Posterior vena cava (tissue), 2 donors: ENCODE data around the gene CSK. TPM values are rescaled to one million over a fixed set of nuclear protein-coding genes. Genes with fewer than 3 reads are reported as not detected.
"Not testable (repeated sequence)": the region's sequence is repeated elsewhere in the genome, so short reads cannot be mapped to it uniquely, and the experiment has no call there.

Source experiments
- DNase-seq: peaks from one replicate; pipeline ENCODE4 v3.0.0-alpha.2; 2020; ENCODE audit warnings: low spot score
- intact Hi-C, 2 donors: fragments of 100-400 bp; cut with DNase I; formaldehyde crosslinking; loops; one replicate each; pipeline versions ENCODE4 v1.14.1 to v1.14.2; 2022 to 2023
- long read RNA-seq, 2 donors: library from polyadenylated mRNA; unstranded; transcript quantifications; one replicate each; pipeline ENCODE4 v2.0.0, GENCODE V29; 2020 to 2021
- total RNA-seq, 2 donors: library from RNA; stranded (reverse); fragmentation: NEBNext Ultra II Directional; extraction: Animal tissue kit (Norgen Biotek cat#: 25700); gene quantifications; one replicate each; pipeline ENCODE4 v1.2.1, GENCODE V29; 2021
- donor health status: DM: yes; HTN: yes; CAD: no.
- donor health status: DM: yes; HTN: yes; CAD: no.

The CSK gene
- 10 to 100 TPM; 29.6 to 31.8 TPM for total RNA-seq
- long read RNA-seq, donor 1, transcript CSK-201 (13 exons, 2,767 nt): major isoform, 6 of 15 reads
- long read RNA-seq, donor 1, partial matches to known transcripts: 8 of 15 reads
- long read RNA-seq, donor 1, other reads (novel, unspliced or antisense): 1 of 15 reads
- long read RNA-seq, donor 2, transcript CSK-201 (13 exons, 2,767 nt): major isoform, 7 of 30 reads
- long read RNA-seq, donor 2, transcript CSK-202 (14 exons, 1,900 nt): minor isoform, 6 of 30 reads
- long read RNA-seq, donor 2, partial matches to known transcripts: 12 of 30 reads
- long read RNA-seq, donor 2, other reads (novel, unspliced or antisense): 4 of 30 reads

DNA sequence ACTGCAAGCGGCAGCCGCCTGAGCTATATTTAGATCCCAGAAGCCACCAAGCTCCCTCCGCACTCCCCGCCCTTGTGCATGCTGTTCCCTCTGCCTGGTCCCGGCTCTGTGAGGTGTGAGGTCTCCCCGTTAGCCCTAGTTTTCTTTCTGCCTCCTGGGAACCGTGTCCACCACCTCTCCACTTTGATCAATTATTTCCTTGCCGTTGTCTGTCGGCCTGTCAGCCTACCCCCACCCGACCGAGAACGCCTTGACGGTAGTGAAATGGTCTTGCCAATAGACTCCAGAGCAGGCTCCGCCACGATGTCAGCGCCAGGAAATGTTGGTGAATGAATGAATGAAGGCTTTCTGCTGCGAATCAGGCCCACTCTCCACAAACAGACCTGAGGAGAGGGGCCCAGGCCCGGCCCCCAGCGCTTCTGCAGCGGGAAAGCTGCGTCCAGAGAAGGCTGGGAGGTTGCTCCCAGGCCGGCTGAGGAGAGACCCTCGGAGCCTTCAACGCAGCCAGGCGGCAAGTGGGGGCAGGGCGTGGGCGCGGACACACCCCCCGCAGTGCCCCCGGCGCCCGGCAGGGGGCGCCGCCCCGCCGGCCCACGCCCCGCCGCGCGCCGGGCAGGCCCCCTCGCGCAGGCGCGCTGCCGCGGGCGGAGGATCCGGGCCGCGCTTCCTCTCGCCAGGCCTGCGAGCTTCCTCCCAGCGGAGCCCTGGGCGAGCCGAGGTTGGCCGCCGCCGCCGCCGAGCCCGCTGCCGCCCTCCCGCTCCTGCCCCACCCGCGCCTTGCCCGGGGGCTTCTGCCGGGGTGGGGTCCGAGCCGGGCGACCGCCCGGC, at the start of gene CSK:
Gene CSK, plus strand, starts transcription at position 650 of the 828 bp plus-strand sequence. CDS start 16,218 bp downstream, outside the sequence.
- intact Hi-C loops: loop anchor here in 1 of 2 donors (5.0 kb wide), 1 partner anchor 61 kb away; the partner anchor contains the start of gene ULK3
- DNase-seq: peak; percentile 93

- intact Hi-C loops: no loop called here
- DNase-seq: no peak
Measured at GRCh38 chr15:74732846-74733245, 49.0 kb upstream of the CSK start.

DNA sequence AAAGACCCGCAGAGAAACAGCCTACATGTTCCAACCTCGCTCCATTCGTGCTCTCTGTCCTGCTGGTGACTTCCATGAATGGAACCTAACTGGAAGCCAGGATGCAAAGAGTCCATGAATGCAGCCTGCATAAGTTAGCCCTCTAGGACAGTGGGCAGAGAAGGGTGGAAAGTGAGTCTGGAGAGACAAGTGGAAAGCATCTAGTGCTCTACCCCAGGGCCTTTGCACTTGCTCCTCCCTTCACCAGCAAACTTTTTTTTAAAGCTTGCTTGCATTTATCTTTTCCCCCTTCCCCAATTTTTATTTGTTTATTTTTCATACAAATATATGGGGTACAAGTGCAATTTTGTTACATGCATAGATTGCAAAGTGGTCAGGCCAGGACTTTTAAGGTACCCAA, 48.6 kb upstream of the CSK start:
- intact Hi-C loops: no loop called here

GRCh38 chr15:74735305-74735704, 46.6 kb upstream of the CSK start:
- DNase-seq: no peak
- intact Hi-C loops: no loop called here

More for the DNA sequence above, 48.6 kb upstream of the CSK start:
- DNase-seq: peak; percentile 45

DNA sequence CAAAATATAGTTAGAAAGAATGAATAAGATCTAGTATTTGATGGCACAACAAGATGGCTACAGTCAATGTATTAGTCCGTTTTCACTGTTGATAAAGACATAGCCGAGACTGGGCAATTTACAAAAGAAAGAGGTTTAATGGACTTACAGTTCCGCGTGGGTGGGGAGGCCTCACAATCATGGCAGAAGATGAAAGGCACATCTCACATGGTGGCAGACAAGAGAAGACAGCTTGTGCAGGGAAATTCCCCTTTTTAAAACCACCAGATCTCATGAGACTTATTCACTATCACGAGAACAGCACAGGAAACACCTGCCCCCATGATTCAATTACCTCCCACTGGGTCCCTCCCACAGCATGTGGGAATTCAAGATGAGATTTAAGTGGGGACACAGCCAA, 43.6 kb upstream of the CSK start:
- intact Hi-C loops, DNase-seq: not testable (repeated sequence)

DNA sequence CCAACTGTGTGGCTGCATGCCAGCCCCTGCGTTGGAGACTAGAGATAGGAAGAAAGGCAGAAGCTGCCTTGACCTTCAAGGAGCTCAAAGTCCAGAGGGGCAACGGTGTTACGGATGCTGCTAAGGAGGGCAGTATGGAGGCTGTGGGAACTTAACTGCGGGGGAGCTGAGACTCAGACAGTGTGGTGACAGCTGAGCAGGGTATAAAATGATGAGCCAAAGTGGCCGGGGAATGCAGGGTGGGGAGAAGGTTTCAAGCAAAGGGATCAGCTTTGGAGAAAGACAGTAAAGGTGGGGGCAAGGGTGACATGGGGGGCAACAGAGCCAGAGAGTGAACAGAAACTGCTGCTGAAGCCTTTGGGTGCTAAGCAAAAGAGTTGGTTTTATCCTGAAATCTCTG, 39.5 kb upstream of the CSK start:
- DNase-seq: no peak
- intact Hi-C loops: no loop called here

GRCh38 chr15:74746389-74746788, 35.5 kb upstream of the CSK start:
- DNase-seq: no peak
- intact Hi-C loops: no loop called here

GRCh38 chr15:74748322-74748946, 33.4 kb upstream of the CSK start, which contains the start of gene CYP1A2:
TSS of gene CYP1A2 (plus strand) at chr15:74748845. CDS start at chr15:74749739, 894 bp downstream.
- DNase-seq: no peak
- intact Hi-C loops: no loop called here

DNA sequence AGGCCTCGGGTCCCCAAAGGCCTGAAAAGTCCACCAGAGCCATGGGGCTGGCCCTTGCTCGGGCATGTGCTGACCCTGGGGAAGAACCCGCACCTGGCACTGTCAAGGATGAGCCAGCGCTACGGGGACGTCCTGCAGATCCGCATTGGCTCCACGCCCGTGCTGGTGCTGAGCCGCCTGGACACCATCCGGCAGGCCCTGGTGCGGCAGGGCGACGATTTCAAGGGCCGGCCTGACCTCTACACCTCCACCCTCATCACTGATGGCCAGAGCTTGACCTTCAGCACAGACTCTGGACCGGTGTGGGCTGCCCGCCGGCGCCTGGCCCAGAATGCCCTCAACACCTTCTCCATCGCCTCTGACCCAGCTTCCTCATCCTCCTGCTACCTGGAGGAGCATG, 32.0 kb upstream of the CSK start:
- intact Hi-C loops: loop anchor here in 1 of 2 donors (5.0 kb wide), 1 partner anchor 113 kb away; no protein-coding TSS in a partner anchor
- DNase-seq: no peak

DNA sequence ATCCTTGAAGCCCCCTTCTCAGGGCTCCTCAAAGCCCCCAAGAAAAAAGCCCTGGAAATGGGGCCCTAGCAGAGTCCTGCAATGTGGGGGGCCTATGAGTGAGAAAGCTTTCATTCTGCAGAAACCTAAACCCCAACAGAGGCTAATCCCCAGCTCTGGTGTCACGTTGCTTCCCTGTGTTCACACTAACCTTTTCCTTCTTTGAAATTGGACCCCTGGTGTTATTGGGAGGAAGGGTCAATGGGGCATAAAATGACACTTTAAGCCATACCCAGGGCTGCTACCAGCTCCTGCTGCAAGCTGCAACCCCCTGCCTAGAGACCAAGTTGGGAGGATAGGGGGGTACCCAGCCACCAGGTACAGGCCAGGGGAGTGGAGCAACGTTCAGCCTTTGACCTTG, 31.1 kb upstream of the CSK start:
- no peak for DNase-seq
- intact Hi-C loops: loop anchor here in 1 of 2 donors (5.0 kb wide), 1 partner anchor 113 kb away; no protein-coding TSS in a partner anchor

- intact Hi-C loops: loop anchor here in 1 of 2 donors (5.0 kb wide), 1 partner anchor 115 kb away; no protein-coding TSS in a partner anchor
- DNase-seq: no peak
Measured at GRCh38 chr15:74752011-74752410, 29.9 kb upstream of the CSK start.

DNA sequence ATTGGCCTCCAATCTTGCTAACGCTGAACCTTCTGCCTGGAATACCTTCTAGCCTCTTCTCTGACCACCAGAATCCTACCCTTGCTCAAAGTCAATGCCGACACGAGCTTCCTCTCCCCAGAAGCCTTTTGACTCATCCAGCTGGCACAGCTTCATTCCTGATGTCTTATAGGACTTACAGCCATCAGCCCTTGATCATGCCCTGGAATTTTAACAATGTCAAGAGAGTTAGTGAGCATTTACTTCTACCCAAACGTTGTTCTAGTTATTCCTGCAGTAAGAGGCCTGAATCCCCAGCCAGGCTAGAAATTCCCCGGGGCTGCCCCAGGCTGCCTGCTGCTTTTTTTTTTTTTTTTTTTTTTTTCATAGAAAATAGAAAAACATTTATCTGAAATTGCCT, 29.3 kb upstream of the CSK start:
- no peak for DNase-seq
- intact Hi-C loops: loop anchor here in 1 of 2 donors (5.0 kb wide), 1 partner anchor 115 kb away; no protein-coding TSS in a partner anchor

DNA sequence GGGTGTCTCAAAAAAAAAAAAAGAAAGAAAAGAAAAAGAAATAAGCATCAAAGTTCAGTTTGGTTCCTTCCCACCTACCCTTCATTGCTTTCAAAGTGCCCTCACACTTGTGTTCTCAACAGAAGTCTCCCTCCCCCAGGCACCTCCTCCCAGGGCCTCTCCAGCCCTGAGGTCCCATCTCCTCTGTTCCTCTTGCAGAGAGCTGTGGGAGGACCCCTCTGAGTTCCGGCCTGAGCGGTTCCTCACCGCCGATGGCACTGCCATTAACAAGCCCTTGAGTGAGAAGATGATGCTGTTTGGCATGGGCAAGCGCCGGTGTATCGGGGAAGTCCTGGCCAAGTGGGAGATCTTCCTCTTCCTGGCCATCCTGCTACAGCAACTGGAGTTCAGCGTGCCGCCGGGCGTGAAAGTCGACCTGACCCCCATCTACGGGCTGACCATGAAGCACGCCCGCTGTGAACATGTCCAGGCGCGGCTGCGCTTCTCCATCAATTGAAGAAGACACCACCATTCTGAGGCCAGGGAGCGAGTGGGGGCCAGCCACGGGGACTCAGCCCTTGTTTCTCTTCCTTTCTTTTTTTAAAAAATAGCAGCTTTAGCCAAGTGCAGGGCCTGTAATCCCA, 27.2 kb upstream of the CSK start:
- no peak for DNase-seq
- intact Hi-C loops: loop anchor here in 1 of 2 donors (5.0 kb wide), 1 partner anchor 117 kb away; no protein-coding TSS in a partner anchor

DNA sequence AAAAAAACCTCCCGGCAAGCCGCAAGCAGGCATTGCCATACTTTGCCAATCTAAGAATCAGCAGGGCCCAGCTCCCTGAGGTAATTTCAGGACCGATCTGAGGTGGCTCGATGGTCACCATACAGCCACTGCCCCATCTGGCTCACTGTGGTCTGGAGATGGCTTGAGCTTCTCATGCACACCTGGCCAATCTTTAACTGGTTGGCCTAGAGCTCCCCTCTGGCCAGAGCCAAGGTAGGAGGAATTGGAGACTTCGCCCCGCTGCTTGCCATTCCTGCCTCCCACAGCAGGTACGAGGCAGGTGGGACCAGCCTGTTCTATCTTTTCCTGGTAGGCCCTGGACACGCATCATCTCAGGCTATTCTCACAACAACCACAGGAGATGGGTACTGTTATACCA, 23.1 kb upstream of the CSK start:
- DNase-seq: no peak
- intact Hi-C loops: no loop called here

DNA sequence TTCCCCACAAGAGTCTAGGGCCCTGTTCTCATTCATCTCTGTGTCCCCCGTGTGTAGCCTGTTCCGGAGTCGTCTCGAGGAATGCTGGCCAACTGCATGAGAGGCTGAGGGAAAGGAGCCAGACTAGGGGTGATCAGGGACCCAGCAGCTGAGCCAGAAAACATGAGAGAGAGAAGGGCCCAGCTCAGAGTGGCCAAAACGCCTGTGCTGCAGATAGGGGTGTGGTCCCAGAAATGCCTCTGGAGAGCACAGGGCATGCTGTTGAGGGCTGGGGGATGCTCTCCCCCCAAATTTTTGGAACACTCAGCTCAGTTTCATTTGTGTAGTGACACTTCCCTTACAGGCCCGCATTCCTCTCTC, 19.1 kb upstream of the CSK start:
- intact Hi-C loops: loop anchor here in 1 of 2 donors (10.0 kb wide), 1 partner anchor 388 kb away; no protein-coding TSS in a partner anchor
- DNase-seq: no peak

DNA sequence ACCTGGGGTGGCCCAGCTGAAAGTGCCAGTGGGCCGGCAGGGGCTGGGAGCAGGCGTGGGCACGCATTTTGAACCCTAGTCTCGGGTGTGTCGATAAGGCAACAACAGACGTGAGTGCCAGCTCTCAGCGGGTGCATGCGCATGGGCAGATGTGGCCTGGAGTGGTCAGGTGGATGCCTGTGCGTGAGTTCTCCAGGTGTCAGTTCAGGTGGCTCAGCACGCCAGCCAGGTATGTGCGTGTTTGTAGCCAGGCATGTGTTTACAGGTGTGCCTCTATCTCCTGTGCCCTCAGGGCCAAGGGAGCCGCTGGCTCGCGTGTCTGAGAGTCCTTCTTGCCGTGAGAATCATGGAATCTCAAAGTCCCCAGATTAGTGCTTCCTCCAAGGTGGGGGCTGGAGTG, 18.5 kb upstream of the CSK start:
- DNase-seq: no peak
- intact Hi-C loops: loop anchor here in 1 of 2 donors (10.0 kb wide), 1 partner anchor 389 kb away; no protein-coding TSS in a partner anchor

DNA sequence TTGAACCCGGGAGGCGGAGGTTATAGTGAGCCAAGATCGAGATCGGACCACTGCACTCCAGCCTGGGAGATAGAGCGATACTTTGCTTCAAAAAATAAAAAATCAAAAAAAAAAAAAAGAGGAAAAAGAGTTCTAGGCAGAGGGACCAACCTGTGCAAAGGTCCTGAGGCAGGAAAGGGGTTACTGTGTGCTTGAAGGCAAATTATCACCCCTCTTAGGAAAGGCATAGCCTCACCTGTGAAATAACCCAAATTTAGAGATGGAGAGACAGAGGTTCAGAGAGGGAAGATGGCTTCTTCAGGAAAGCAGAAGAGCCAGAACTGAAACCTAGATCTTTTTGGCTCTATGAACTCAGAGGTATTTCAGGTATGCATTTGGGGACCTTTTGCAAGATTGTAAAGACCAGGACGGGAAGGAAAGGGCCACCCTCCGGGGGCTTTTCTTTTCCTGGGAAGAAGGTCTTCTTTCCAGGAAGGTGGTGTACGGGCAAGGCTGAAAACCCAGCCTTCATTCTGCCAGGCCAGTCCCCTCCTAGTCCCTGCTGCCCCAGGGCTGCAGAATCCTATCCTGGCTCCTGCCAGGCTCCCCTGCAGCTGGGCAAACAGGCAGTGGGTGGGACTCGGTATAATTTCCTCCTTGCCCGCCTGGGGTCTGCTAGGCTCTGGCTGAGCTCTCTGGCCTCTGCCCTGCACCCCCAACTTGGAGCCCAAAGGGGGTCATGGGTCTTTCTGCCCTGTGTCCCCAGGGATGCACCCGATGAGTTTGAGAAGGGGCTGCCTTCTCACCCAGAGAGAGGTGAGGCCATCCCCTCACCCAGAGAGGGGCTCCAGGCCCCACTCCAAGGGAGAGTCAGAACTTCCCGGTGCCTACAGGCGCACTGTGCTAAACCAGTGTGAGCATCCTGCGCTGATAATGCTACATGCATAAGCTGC, 14.4 kb upstream of the CSK start:
- intact Hi-C loops: loop anchor here (2.0 to 10.0 kb wide), 4 partner anchors 133 to 395 kb away; no protein-coding TSS in a partner anchor
- no peak for DNase-seq
